Lung (tissue), 12 donors: ENCODE data around the gene GRIK2. TPM values are rescaled to one million over a fixed set of nuclear protein-coding genes. Genes with fewer than 3 reads are reported as not detected.

Source experiments
- ATAC-seq: fragments of 200-7000 bp; cut with Tn5 transposase; one replicate; pipeline ENCODE4 v1.9.1; 2020; ENCODE audit warnings: moderate number of reproducible peaks; ENCODE audit not compliant: insufficient read depth, low FRiP score
- DNase-seq, 3 donors: peaks; one replicate each; pipeline ENCODE4 v3.0.0-alpha.2; 2013 to 2017
- H3K27ac ChIP-seq, 2 donors: one replicate each; pipeline ENCODE4 v1.5.1; 2013; ENCODE audit warnings: mild to moderate bottlenecking in 2 of 2, moderate library complexity in 2 of 2, control low read depth in 1 of 2, inconsistent platforms in 1 of 2, low read depth in 1 of 2, low read length in 1 of 2
- H3K27me3 ChIP-seq, 3 donors: one replicate each; pipeline ENCODE4 v1.5.1; 2013; ENCODE audit warnings: low read length in 2 of 3; ENCODE audit not compliant: control insufficient read depth in 3 of 3, insufficient read depth in 3 of 3
- H3K36me3 ChIP-seq, 4 donors: one replicate each; pipeline ENCODE4 v1.5.1; 2013; ENCODE audit warnings: low read length in 4 of 4, mild to moderate bottlenecking in 1 of 4, moderate library complexity in 1 of 4; ENCODE audit not compliant: control insufficient read depth in 4 of 4, insufficient read depth in 4 of 4
- H3K4me1 ChIP-seq, 5 donors: one replicate each; pipeline ENCODE4 v1.5.1; 2013; ENCODE audit warnings: low read length in 5 of 5, mild to moderate bottlenecking in 2 of 5, moderate library complexity in 1 of 5; ENCODE audit not compliant: control insufficient read depth in 5 of 5, insufficient read depth in 5 of 5
- H3K4me3 ChIP-seq: one replicate; pipeline ENCODE4 v1.5.1; 2013; ENCODE audit warnings: mild to moderate bottlenecking, control low read depth, moderate library complexity
- H3K9ac ChIP-seq, 2 donors: one replicate each; pipeline ENCODE4 v1.5.1; 2013; ENCODE audit warnings: low read length in 2 of 2, control low read depth in 1 of 2; ENCODE audit not compliant: insufficient read depth in 1 of 2
- H3K9me3 ChIP-seq, 4 donors: one replicate each; pipeline ENCODE4 v1.5.1; 2013; ENCODE audit warnings: low read length in 3 of 4, mild to moderate bottlenecking in 1 of 4, moderate library complexity in 1 of 4; ENCODE audit not compliant: control insufficient read depth in 4 of 4, insufficient read depth in 3 of 4
- WGBS, 2 donors: extraction: QIAGEN DNeasy Blood & Tissue Kit; methylation state at CpG; one replicate each; pipeline ENCODE4 v1.1.7; 2013; 5-methylcytosine and 5-hydroxymethylcytosine counted together
- polyA plus RNA-seq, 2 donors: library from polyadenylated mRNA; stranded (reverse); fragments of 200-250 nt; gene quantifications; one replicate each; pipeline ENCODE4 v1.2.1, GENCODE V29; 2013
- total RNA-seq, 2 donors: library from RNA; depleted of rRNA in 1 of 2; stranded (reverse); fragments of >200 nt in 1 of 2; gene quantifications; one replicate each; pipeline ENCODE4 v1.2.1, GENCODE V29; 2014 to 2021
- TF ChIP-seq, protein P1 (sequence below): IDR thresholded peaks from 2 replicates; pipeline ENCODE4 v1.5.1; 2012; ENCODE audit warnings: mild to moderate bottlenecking; ENCODE audit errors: control extremely low read depth, extremely low read depth
- donor health status: control.
- donor health status: control.
- donor health status: Bipolar disorder and iron deficiency.
- donor health status: healthy.
- donor health status: DM: yes; HTN: yes; CAD: no.

Gene GRIK2
- total and polyA plus RNA-seq, 4 donors, result 0.09 to 5.1 (median 0.67) TPM

DNA sequence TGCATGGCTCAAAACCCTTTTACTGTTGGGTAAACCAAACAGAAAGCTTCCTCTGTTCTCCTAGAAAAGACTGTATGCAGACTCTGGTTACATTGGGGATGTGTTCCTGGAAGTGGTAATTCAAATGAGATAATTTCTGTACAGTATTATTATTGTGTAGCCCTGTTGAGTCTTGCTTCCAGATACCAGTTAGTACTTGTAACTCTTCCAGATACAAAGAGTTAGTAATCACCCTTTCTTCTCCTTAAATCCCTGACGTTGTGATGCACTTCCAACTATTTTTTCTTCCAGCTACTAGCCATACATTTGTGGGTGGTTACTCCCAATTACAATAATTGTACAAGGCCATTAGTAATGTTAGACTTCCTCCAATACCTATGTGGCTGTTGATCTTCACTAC is 42.3 kb upstream of the GRIK2 start:
- Histone ChIP-seq H3K4me1 (no peaks in the 10 kb centered on the region), H3K27ac (no peak overlapping the region), H3K27me3 (no peaks in the 10 kb centered on the region), H3K36me3 (no peaks in the 10 kb centered on the region), H3K4me3 (no peak overlapping the region), H3K9ac (no peak overlapping the region), H3K9me3 (peaks cover 0 to 2% (median 0%) of the 10 kb centered on the region in 4 donors)
- TF ChIP-seq, protein P1, sequence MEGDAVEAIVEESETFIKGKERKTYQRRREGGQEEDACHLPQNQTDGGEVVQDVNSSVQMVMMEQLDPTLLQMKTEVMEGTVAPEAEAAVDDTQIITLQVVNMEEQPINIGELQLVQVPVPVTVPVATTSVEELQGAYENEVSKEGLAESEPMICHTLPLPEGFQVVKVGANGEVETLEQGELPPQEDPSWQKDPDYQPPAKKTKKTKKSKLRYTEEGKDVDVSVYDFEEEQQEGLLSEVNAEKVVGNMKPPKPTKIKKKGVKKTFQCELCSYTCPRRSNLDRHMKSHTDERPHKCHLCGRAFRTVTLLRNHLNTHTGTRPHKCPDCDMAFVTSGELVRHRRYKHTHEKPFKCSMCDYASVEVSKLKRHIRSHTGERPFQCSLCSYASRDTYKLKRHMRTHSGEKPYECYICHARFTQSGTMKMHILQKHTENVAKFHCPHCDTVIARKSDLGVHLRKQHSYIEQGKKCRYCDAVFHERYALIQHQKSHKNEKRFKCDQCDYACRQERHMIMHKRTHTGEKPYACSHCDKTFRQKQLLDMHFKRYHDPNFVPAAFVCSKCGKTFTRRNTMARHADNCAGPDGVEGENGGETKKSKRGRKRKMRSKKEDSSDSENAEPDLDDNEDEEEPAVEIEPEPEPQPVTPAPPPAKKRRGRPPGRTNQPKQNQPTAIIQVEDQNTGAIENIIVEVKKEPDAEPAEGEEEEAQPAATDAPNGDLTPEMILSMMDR, result no peak
- ATAC-seq, result no peak
- no peak for DNase-seq
- 80 to 84% methylated on average over 1 of the region's 1 CpG for WGBS, 2 donors

DNA sequence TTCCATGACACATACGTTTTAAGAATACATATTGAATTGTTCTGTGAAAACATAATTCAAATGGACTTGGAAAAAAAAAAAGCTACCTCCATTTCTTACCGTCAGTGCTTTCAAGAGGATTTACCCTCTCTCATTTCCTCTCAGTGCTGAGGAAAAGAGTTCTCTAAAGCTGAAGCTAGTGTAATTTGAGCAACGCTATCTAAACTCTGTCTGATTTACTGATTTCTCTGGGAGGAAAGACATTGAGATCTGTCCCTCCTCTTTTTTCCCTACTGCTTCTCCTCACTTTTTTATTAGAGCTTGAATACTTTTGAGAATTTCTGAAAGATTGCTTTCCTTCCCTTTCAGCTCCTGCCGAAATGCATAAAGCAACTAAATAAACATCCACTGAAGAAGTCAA is 41.2 kb upstream of the GRIK2 start:
- ATAC-seq, result no peak
- Histone ChIP-seq H3K4me1 (no peaks in the 10 kb centered on the region), H3K27me3 (no peaks in the 10 kb centered on the region), H3K9ac (no peak overlapping the region), H3K27ac (no peak overlapping the region), H3K36me3 (no peaks in the 10 kb centered on the region), H3K4me3 (no peak overlapping the region), H3K9me3 (peaks cover 0 to 2% (median 0%) of the 10 kb centered on the region in 4 donors)
- TF ChIP-seq, protein P1, result no peak
- WGBS, 2 donors, result 28 to 29% methylated on average over 4 of the region's 4 CpGs
- no peak for DNase-seq

DNA sequence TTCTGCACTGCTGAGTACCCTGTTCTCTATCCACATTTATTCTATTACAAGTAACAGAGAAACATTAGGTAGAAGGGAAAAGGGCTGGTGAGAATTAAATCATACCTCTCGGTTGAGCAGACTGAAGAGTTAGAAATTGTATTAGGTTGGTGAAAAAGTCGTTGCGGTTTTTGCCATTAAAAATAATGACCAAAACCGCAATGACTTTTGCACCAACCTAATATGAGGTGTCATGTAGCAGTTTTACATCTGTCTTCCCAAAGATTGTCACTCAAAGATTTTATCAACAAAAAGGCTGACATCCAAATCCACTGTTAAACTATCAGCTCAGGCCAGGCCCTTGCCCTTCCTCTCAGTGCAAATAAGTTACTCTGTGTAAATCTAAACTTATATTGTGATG is 28.3 kb upstream of the GRIK2 start:
- ATAC-seq (no peak), DNase-seq (no peak)
- Histone ChIP-seq H3K27me3 (no peaks in the 10 kb centered on the region), H3K4me3 (no peak overlapping the region), H3K9me3 (no peaks in the 10 kb centered on the region), H3K27ac (no peak overlapping the region), H3K4me1 (no peaks in the 10 kb centered on the region), H3K9ac (no peak overlapping the region), H3K36me3 (no peaks in the 10 kb centered on the region)
- TF ChIP-seq, protein P1, result no peak
- 73 to 85% methylated on average over 4 of the region's 4 CpGs for WGBS, 2 donors

DNA sequence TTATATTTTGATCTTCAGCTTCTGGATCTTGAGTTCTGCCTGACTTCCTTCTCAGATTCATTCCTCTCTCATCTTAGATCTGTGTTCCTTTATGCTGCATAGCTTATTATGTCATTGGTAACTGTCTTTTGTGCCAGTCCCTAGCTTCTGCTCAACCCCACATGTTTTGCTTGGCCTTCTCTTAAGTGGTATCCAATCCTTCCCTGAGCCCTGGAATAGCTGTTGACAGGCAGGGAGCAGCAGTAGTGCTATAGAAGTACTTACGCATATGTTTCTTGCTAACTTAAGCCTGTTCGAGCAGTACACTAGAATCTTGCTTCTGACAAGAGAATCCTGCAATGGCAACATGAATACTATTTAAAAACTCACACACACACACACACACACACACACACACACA is 13.6 kb upstream of the GRIK2 start:
- TF ChIP-seq, protein P1, result no peak
- 85 to 88% methylated on average over 2 of the region's 2 CpGs for WGBS, 2 donors
- no peaks in the 10 kb centered on the region for H3K36me3 ChIP-seq
- ATAC-seq (no peak), DNase-seq (no peak)
- no peak overlapping the region for H3K9ac ChIP-seq
- H3K4me1 ChIP-seq, result no peaks in the 10 kb centered on the region
- no peak overlapping the region for H3K27ac ChIP-seq
- H3K27me3 ChIP-seq, result no peaks in the 10 kb centered on the region
- no peak overlapping the region for H3K4me3 ChIP-seq
- no peaks in the 10 kb centered on the region for H3K9me3 ChIP-seq
